H1 (cell line): ENCODE data around the gene MAP6.

Experiments used
- CTCF ChIP-seq, 3 experiments: IDR thresholded peaks; 1 replicate in 2 of 3; 2 replicates in 1 of 3; pipeline versions ENCODE4 v1.5.1 to v1.6.1; 2011; ENCODE audit warnings: low read length in 3 of 3, mild to moderate bottlenecking in 3 of 3, inconsistent platforms in 2 of 3, low read depth in 1 of 3, moderate library complexity in 1 of 3; ENCODE audit not compliant: insufficient read depth in 1 of 3; ENCODE audit errors: control extremely low read depth in 1 of 3
- EZH2 ChIP-seq: fragments of 200-600 bp; sonication (generic); IDR thresholded peaks from 2 replicates; pipeline ENCODE4 v1.7.1; 2012; ENCODE audit warnings: low read depth, mild to moderate bottlenecking, moderate library complexity, low read length, inconsistent platforms; ENCODE audit not compliant: severe bottlenecking
- POLR2A ChIP-seq, 2 experiments: IDR thresholded peaks; 1 replicate in 1 of 2; 2 replicates in 1 of 2; pipeline ENCODE4 v1.6.1; 2011; ENCODE audit warnings: low read depth in 2 of 2, low read length in 2 of 2, mild to moderate bottlenecking in 2 of 2; ENCODE audit errors: control extremely low read depth in 1 of 2
- POLR2AphosphoS5 ChIP-seq: IDR thresholded peaks from 2 replicates; pipeline ENCODE4 v1.6.1; 2011; ENCODE audit warnings: low read depth, low read length
- POU5F1 ChIP-seq: IDR thresholded peaks from 2 replicates; pipeline ENCODE4 v1.6.1; 2011; ENCODE audit warnings: low read depth, mild to moderate bottlenecking, low read length, moderate library complexity
- RFX5 ChIP-seq: IDR thresholded peaks from 2 replicates; pipeline ENCODE4 v1.6.1; 2011; ENCODE audit warnings: low read depth, low read length, improper control_type of control experiment, borderline replicate concordance
- SIN3A ChIP-seq, 2 experiments: IDR thresholded peaks in 1 of 2; conservative IDR thresholded peaks in 1 of 2; 2 replicates each; pipeline ENCODE4 v1.6.1; 2011 to 2012; ENCODE audit warnings: low read length in 2 of 2, improper control_type of control experiment in 1 of 2, low read depth in 1 of 2, mild to moderate bottlenecking in 1 of 2
- SRF ChIP-seq: IDR thresholded peaks from 2 replicates; pipeline ENCODE4 v1.6.1; 2011; ENCODE audit warnings: mild to moderate bottlenecking, low read depth, low read length, moderate library complexity
- TF ChIP-seq, protein P1 (sequence below): fragments of 300-600 bp; sonication (generic); IDR thresholded peaks from 2 replicates; pipeline ENCODE4 v1.7.1; 2012; ENCODE audit warnings: low read length, moderate library complexity, mild to moderate bottlenecking, inconsistent platforms; ENCODE audit not compliant: insufficient replicate concordance

GRCh38 chr11:75558939-75559843 is 109.6 kb downstream of the MAP6 start:
- TF ChIP-seq EZH2 (no peak), SRF (no peak), SIN3A (conservative IDR thresholded peaks at IDR 0.05 in 1 of 2, IDR thresholded peaks at IDR 0.05 in 1 of 2; ENCODE audit: low read depth in 1 of 2, low read length in 2 of 2) (no peak), CTCF (IDR thresholded peaks at IDR 0.05; ENCODE audit: control extremely low read depth in 1 of 3, insufficient read depth in 1 of 3, low read depth in 1 of 3, low read length in 3 of 3) (no peak), POU5F1 (no peak), POLR2A (IDR thresholded peaks at IDR 0.05; ENCODE audit: control extremely low read depth in 1 of 2, low read depth in 2 of 2, low read length in 2 of 2) (no peak), POLR2AphosphoS5 (no peak), RFX5 (no peak)
- TF ChIP-seq, protein P1, sequence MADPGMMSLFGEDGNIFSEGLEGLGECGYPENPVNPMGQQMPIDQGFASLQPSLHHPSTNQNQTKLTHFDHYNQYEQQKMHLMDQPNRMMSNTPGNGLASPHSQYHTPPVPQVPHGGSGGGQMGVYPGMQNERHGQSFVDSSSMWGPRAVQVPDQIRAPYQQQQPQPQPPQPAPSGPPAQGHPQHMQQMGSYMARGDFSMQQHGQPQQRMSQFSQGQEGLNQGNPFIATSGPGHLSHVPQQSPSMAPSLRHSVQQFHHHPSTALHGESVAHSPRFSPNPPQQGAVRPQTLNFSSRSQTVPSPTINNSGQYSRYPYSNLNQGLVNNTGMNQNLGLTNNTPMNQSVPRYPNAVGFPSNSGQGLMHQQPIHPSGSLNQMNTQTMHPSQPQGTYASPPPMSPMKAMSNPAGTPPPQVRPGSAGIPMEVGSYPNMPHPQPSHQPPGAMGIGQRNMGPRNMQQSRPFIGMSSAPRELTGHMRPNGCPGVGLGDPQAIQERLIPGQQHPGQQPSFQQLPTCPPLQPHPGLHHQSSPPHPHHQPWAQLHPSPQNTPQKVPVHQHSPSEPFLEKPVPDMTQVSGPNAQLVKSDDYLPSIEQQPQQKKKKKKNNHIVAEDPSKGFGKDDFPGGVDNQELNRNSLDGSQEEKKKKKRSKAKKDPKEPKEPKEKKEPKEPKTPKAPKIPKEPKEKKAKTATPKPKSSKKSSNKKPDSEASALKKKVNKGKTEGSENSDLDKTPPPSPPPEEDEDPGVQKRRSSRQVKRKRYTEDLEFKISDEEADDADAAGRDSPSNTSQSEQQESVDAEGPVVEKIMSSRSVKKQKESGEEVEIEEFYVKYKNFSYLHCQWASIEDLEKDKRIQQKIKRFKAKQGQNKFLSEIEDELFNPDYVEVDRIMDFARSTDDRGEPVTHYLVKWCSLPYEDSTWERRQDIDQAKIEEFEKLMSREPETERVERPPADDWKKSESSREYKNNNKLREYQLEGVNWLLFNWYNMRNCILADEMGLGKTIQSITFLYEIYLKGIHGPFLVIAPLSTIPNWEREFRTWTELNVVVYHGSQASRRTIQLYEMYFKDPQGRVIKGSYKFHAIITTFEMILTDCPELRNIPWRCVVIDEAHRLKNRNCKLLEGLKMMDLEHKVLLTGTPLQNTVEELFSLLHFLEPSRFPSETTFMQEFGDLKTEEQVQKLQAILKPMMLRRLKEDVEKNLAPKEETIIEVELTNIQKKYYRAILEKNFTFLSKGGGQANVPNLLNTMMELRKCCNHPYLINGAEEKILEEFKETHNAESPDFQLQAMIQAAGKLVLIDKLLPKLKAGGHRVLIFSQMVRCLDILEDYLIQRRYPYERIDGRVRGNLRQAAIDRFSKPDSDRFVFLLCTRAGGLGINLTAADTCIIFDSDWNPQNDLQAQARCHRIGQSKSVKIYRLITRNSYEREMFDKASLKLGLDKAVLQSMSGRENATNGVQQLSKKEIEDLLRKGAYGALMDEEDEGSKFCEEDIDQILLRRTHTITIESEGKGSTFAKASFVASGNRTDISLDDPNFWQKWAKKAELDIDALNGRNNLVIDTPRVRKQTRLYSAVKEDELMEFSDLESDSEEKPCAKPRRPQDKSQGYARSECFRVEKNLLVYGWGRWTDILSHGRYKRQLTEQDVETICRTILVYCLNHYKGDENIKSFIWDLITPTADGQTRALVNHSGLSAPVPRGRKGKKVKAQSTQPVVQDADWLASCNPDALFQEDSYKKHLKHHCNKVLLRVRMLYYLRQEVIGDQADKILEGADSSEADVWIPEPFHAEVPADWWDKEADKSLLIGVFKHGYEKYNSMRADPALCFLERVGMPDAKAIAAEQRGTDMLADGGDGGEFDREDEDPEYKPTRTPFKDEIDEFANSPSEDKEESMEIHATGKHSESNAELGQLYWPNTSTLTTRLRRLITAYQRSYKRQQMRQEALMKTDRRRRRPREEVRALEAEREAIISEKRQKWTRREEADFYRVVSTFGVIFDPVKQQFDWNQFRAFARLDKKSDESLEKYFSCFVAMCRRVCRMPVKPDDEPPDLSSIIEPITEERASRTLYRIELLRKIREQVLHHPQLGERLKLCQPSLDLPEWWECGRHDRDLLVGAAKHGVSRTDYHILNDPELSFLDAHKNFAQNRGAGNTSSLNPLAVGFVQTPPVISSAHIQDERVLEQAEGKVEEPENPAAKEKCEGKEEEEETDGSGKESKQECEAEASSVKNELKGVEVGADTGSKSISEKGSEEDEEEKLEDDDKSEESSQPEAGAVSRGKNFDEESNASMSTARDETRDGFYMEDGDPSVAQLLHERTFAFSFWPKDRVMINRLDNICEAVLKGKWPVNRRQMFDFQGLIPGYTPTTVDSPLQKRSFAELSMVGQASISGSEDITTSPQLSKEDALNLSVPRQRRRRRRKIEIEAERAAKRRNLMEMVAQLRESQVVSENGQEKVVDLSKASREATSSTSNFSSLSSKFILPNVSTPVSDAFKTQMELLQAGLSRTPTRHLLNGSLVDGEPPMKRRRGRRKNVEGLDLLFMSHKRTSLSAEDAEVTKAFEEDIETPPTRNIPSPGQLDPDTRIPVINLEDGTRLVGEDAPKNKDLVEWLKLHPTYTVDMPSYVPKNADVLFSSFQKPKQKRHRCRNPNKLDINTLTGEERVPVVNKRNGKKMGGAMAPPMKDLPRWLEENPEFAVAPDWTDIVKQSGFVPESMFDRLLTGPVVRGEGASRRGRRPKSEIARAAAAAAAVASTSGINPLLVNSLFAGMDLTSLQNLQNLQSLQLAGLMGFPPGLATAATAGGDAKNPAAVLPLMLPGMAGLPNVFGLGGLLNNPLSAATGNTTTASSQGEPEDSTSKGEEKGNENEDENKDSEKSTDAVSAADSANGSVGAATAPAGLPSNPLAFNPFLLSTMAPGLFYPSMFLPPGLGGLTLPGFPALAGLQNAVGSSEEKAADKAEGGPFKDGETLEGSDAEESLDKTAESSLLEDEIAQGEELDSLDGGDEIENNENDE, result no peak
